ENCODE results near the gene ADAM22. TPM values are rescaled to one million over a fixed set of nuclear protein-coding genes. Genes with fewer than 3 reads are reported as not detected.

Gene ADAM22
- total RNA-seq, 1 experiment from 2014 or later, result 10.0 TPM

- Histone ChIP-seq H4K20me1 (ENCODE audit: insufficient read depth) (no peaks in the 10 kb centered on the region), H3K4me2 (ENCODE audit: low read length) (no peak overlapping the region), H2AFZ (ENCODE audit: low read depth, low read length, poor library complexity, severe bottlenecking) (no peak overlapping the region), H3K36me3 (ENCODE audit: control insufficient read depth in 1 of 2, insufficient read depth in 2 of 2, low read length in 2 of 2) (no peaks in the 10 kb centered on the region), H3K27ac (ENCODE audit: low read depth, low read length) (no peak overlapping the region), H3K79me2 (ENCODE audit: insufficient read depth, low read length) (no peaks in the 10 kb centered on the region), H3K4me3 (replicated peaks in 1 of 2; ENCODE audit: low read depth in 1 of 2, low read length in 2 of 2) (no peak overlapping the region), H3K9ac (ENCODE audit: low read length) (no peak overlapping the region), H3K9me3 (ENCODE audit: control insufficient read depth in 1 of 2, insufficient read depth in 1 of 2, low read depth in 1 of 2, low read length in 2 of 2) (no peaks in the 10 kb centered on the region), H3K4me1 (ENCODE audit: control insufficient read depth in 1 of 2, insufficient read depth in 2 of 2, low read length in 2 of 2) (no peaks in the 10 kb centered on the region), H3K27me3 (ENCODE audit: insufficient read depth, low read length) (no peaks in the 10 kb centered on the region), H3K9me2 (ENCODE audit: insufficient read depth) (no peaks in the 10 kb centered on the region)
- CTCF ChIA-PET, result no interaction called here
- no TSS peak for BruUV-seq (replicated peaks)
- intact Hi-C loops (cut with micrococcal nuclease), result no loop called here
- ATAC-seq (no peak), DNase-seq (ENCODE audit: low read depth, low spot score) (no peak)
- RAD21 ChIA-PET (ENCODE audit: low non-redundant PET in 1 of 2, low total read pairs in 2 of 2, uncharacterized antibody in 2 of 2, unreplicated experiment in 2 of 2), result no interaction called here
- TF ChIP-seq ZFX (IDR thresholded peaks at IDR 0.05), result no peak
- no peak for TF ChIP-seq EZH2 (IDR thresholded peaks at IDR 0.05)
- TF ChIP-seq EGR1 (IDR thresholded peaks at IDR 0.05; ENCODE audit: low read depth), result no peak
- POLR2A ChIA-PET, result no interaction called here
These were observed 233.2 kb downstream of the ADAM22 start for GRCh38 chr7:88167223-88167622.

- RAD21 ChIA-PET (ENCODE audit: low non-redundant PET in 1 of 2, low total read pairs in 2 of 2, uncharacterized antibody in 2 of 2, unreplicated experiment in 2 of 2), result no interaction called here
- no peaks in the 10 kb centered on the region for H3K9me2 ChIP-seq (ENCODE audit: insufficient read depth)
- H3K4me3 ChIP-seq (replicated peaks in 1 of 2; ENCODE audit: low read depth in 1 of 2, low read length in 2 of 2), result no peak overlapping the region
- no peak overlapping the region for H3K27ac ChIP-seq (ENCODE audit: low read depth, low read length)
- H3K27me3 ChIP-seq (ENCODE audit: insufficient read depth, low read length), result no peaks in the 10 kb centered on the region
- no peak overlapping the region for H3K9ac ChIP-seq (ENCODE audit: low read length)
- CTCF ChIA-PET, result no interaction called here
- POLR2A ChIA-PET, result no interaction called here
- no peaks in the 10 kb centered on the region for H3K4me1 ChIP-seq (ENCODE audit: control insufficient read depth in 1 of 2, insufficient read depth in 2 of 2, low read length in 2 of 2)
- no peaks in the 10 kb centered on the region for H4K20me1 ChIP-seq (ENCODE audit: insufficient read depth)
- no peak overlapping the region for H3K4me2 ChIP-seq (ENCODE audit: low read length)
- intact Hi-C loops (cut with micrococcal nuclease), result loop anchor here (2.0 kb wide), 1 partner anchor 661 kb away; no protein-coding TSS in a partner anchor
- no peaks in the 10 kb centered on the region for H3K9me3 ChIP-seq (ENCODE audit: control insufficient read depth in 1 of 2, insufficient read depth in 1 of 2, low read depth in 1 of 2, low read length in 2 of 2)
- no peaks in the 10 kb centered on the region for H3K79me2 ChIP-seq (ENCODE audit: insufficient read depth, low read length)
- DNase-seq (ENCODE audit: low read depth, low spot score) (no peak), ATAC-seq (no peak)
- no peak overlapping the region for H2AFZ ChIP-seq (ENCODE audit: low read depth, low read length, poor library complexity, severe bottlenecking)
- H3K36me3 ChIP-seq (ENCODE audit: control insufficient read depth in 1 of 2, insufficient read depth in 2 of 2, low read length in 2 of 2), result no peaks in the 10 kb centered on the region
- no TSS peak for BruUV-seq (replicated peaks)
- no peak for TF ChIP-seq EZH2phosphoT487 (IDR thresholded peaks at IDR 0.05; ENCODE audit: borderline replicate concordance)
- no peak for TF ChIP-seq JUND (IDR thresholded peaks at IDR 0.05)
- no peak for TF ChIP-seq ZNF274 (IDR thresholded peaks at IDR 0.05; ENCODE audit: low read depth, low read length)
- no peak for TF ChIP-seq SIN3A (IDR thresholded peaks at IDR 0.05; ENCODE audit: low read depth)
- TF ChIP-seq POLR2AphosphoS5 (IDR thresholded peaks at IDR 0.05; ENCODE audit: low read depth, low read length), result no peak
- TF ChIP-seq, protein P1, sequence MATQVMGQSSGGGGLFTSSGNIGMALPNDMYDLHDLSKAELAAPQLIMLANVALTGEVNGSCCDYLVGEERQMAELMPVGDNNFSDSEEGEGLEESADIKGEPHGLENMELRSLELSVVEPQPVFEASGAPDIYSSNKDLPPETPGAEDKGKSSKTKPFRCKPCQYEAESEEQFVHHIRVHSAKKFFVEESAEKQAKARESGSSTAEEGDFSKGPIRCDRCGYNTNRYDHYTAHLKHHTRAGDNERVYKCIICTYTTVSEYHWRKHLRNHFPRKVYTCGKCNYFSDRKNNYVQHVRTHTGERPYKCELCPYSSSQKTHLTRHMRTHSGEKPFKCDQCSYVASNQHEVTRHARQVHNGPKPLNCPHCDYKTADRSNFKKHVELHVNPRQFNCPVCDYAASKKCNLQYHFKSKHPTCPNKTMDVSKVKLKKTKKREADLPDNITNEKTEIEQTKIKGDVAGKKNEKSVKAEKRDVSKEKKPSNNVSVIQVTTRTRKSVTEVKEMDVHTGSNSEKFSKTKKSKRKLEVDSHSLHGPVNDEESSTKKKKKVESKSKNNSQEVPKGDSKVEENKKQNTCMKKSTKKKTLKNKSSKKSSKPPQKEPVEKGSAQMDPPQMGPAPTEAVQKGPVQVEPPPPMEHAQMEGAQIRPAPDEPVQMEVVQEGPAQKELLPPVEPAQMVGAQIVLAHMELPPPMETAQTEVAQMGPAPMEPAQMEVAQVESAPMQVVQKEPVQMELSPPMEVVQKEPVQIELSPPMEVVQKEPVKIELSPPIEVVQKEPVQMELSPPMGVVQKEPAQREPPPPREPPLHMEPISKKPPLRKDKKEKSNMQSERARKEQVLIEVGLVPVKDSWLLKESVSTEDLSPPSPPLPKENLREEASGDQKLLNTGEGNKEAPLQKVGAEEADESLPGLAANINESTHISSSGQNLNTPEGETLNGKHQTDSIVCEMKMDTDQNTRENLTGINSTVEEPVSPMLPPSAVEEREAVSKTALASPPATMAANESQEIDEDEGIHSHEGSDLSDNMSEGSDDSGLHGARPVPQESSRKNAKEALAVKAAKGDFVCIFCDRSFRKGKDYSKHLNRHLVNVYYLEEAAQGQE (IDR thresholded peaks at IDR 0.05; ENCODE audit: low read depth), result no peak
- TF ChIP-seq EZH2 (IDR thresholded peaks at IDR 0.05), result no peak
- TF ChIP-seq SP1 (IDR thresholded peaks at IDR 0.05; ENCODE audit: low read depth), result no peak
- no peak for TF ChIP-seq SRF (IDR thresholded peaks at IDR 0.05; ENCODE audit: low read depth)
- TF ChIP-seq FOSL1 (IDR thresholded peaks at IDR 0.05; ENCODE audit: low read depth), result no peak
- no peak for TF ChIP-seq ELF1 (IDR thresholded peaks at IDR 0.05; ENCODE audit: borderline replicate concordance, low read depth)
- no peak for TF ChIP-seq EGR1 (IDR thresholded peaks at IDR 0.05; ENCODE audit: low read depth)
- TF ChIP-seq, protein P2, sequence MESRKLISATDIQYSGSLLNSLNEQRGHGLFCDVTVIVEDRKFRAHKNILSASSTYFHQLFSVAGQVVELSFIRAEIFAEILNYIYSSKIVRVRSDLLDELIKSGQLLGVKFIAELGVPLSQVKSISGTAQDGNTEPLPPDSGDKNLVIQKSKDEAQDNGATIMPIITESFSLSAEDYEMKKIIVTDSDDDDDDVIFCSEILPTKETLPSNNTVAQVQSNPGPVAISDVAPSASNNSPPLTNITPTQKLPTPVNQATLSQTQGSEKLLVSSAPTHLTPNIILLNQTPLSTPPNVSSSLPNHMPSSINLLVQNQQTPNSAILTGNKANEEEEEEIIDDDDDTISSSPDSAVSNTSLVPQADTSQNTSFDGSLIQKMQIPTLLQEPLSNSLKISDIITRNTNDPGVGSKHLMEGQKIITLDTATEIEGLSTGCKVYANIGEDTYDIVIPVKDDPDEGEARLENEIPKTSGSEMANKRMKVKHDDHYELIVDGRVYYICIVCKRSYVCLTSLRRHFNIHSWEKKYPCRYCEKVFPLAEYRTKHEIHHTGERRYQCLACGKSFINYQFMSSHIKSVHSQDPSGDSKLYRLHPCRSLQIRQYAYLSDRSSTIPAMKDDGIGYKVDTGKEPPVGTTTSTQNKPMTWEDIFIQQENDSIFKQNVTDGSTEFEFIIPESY (IDR thresholded peaks at IDR 0.05; ENCODE audit: extremely low read depth, insufficient replicate concordance, low read length), result no peak
- no peak for TF ChIP-seq CTCF (IDR thresholded peaks at IDR 0.05 in 2 of 3, conservative IDR thresholded peaks at IDR 0.05 in 1 of 3; ENCODE audit: borderline replicate concordance in 1 of 3, insufficient read depth in 1 of 3, low read depth in 2 of 3, low read length in 2 of 3)
These were observed 233.7 kb downstream of the ADAM22 start for GRCh38 chr7:88167721-88168120.
